Left renal cortex interstitium (tissue), 4 donors: ENCODE results near the gene STK24. TPM values are rescaled to one million over a fixed set of nuclear protein-coding genes. Genes with fewer than 3 reads are reported as not detected.

ENCODE experiments used
- DNase-seq, 4 donors: peaks; one replicate each; pipeline ENCODE4 v3.0.0-alpha.2; 2013; ENCODE audit warnings: low read depth in 4 of 4, low spot score in 2 of 4, missing footprints in 1 of 4
- polyA plus RNA-seq, 4 donors: library from polyadenylated mRNA; unstranded; fragments of 120-200 nt; gene quantifications; one replicate each; pipeline ENCODE4 v1.2.1, GENCODE V29; 2013; ENCODE audit not compliant: insufficient read length in 4 of 4

The STK24 gene
- polyA plus RNA-seq, 4 donors: 110 to 129 (median 115) TPM

DNA sequence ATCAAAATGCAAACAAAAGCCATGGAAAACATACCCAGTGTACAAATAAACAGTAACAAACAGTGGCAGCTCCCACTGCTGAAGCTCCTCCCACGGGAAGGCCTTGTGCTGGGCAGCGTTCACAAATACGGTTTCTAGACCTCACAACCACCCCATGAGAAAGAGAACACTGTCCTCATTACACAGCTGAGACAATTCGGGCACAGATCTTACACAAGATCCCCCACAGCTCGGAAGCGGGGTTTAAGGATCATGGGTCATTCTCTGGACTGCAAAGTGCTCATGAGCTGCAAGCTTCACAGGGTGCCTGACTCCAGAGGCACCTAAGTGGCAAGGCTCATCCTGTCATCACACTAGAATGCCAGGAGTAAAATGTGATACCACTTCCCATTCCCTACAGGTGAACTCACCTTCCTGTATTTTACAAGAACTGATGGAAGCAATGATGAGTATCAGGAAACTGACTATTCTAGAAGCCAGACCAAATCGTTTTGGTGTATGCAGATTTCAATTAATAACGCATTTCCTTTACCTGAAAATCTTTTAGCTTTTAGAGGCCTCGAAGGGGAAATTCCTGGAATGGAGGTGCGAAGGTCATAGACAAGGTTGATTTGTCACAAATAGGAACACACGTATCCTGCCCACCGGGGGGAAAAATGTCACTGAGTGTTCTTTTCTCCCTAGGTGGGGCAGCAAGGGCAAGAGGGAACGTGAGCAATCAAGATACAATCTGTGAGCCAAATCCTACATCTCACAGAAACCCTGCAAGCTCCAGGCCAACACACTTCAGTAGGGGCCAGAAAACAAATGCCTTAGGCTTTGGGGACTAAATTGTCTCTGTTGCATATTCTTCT, 41.2 kb downstream of the STK24 start:
- DNase-seq: no peak

DNA sequence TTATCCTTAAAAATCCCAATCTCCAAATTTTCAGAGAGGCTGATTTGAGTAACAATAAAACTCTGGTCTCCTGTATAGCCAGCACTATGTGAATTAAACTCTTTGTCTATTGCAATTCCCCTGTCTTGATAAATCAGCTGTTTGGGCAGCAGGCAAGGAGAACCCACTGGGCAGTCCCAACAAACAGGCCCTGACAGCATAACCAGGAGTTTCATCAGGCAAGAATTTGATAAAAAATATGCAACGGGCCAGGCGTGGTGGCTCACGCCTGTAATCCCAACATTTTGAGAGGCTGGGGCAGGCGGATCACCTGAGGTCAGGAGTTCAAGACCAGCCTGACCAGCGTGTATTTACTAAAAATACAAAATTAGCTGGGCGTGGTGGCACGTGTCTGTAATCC, 42.1 kb downstream of the STK24 start:
- DNase-seq: no peak

DNA sequence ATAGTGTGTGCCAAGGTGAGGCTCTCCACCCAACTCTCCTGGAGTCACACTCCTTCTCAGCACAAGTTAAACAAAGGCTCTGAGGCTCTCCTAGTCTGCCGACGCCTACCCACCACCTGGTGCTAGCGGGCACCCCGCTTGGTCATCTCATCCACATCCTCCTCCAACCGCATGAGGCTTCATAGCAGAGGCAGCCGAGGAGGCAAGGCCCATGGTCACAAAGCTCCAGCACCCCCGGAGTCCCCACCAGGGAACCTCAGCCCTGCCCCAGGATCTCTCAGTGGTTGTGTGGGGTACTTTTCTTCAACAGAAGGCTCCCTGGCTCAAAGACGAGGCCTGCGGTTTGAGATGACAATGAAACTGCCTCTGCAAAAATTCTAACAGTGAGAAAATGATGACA, 43.0 kb downstream of the STK24 start:
- no peak for DNase-seq

DNA sequence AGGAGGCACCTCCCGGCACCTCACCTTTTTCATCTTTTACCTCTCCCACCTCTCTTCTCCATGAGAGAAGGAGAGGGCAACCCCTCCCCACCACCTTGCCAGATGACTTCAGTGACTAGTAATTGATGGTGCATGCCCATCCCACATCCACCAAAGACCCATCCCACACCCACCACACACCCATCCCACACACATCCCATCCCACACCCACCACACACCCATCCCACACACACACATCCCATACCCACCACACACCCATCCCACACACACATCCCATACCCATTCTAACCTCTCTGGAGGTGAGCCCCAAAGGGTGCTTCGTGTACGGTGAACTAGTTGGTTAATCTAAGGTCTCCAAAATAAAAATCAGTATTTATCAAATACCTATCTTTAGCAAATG, 44.7 kb downstream of the STK24 start:
- no peak for DNase-seq

DNA sequence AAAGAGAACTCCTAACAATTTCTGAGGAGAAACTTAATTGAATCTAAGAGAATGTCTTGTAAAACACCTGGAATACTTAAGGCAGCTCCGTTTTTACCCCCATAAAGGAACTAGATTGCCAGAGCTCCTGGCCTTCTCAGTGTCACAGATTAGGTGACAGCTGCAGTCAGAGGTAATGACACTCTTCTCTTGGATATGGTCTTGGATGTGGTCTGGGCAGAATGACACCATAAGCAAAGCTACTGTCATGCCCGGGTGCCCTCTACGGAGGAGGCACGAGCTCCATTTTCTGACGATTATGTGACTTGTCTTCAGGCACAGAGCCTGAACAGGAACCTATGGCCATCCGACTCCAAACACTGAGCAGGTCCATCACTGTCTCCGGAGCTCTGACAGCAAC, 46.7 kb downstream of the STK24 start:
- no peak for DNase-seq

DNA sequence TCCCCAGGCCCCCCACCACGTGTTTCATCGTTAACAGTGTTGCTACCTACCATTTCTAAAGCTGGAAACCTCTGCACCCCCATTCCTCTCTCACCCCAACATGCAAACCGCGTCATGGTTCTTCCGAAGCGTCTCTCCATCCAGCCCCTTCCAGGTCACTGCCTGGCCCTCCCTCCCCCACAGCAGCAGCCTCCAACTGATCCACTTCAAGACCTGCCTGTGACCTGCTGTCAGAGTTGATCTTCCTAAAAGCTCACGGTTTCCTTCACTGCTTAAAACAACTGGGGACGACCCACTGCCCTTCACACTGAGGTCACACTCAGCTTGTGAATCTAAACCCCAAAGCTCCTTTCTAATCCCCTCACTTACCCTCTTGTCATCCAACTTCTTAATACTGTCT, 47.7 kb downstream of the STK24 start:
- DNase-seq: no peak

DNA sequence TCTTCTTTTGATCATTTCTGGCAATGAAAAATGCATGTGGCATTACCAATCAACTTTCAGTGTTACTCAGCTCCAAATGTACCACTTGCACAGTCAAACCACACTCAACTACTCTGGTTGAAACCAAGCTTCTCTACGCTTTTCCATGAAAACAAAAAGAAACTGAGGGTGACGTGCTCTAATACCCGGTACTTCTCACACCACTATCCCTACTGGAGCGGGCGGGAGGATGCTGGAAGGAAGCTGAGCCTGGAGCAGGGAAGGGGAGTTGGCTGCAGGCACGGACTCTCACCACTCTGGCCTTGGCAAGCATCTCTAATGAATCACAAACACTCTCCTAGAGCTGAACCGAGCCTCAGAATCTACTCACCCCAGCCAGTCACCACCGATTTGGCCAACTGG, 48.2 kb downstream of the STK24 start:
- no peak for DNase-seq

DNA sequence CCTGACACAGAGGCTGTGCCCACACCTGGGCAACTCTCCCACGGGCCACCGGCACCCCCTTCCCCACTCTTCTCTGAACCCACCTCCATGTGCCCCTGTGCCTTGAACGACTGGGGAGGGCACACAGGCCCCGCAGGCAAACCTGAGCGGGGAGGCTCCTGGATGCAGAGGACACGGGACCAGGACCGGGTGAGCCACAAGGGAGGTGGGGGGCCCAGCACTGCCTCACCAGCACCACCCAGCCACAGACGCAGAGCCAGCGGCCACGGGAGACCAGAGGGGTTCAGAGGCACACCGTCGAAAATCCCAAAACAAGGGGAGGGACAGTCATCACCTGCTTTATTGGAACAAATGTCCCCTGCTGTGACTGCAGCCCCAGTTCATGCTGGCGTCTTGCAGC, 49.4 kb downstream of the STK24 start:
- no peak for DNase-seq

DNA sequence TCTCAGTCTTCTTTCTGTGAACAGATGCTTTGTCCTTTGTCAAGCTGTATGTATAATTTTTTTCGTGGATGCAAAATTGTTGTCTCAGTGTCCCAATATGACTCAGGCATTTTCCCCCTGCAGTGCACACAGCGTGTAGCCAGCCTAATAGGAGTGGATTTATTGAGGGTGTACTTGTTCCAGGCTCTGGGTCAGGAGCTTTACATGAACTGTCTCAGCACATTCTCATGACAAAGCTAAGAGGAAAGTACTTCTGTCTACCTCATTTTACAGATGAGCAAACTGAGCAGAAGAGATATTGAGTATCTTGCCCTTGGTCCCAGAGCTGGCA, 50.8 kb downstream of the STK24 start:
- DNase-seq: no peak

DNA sequence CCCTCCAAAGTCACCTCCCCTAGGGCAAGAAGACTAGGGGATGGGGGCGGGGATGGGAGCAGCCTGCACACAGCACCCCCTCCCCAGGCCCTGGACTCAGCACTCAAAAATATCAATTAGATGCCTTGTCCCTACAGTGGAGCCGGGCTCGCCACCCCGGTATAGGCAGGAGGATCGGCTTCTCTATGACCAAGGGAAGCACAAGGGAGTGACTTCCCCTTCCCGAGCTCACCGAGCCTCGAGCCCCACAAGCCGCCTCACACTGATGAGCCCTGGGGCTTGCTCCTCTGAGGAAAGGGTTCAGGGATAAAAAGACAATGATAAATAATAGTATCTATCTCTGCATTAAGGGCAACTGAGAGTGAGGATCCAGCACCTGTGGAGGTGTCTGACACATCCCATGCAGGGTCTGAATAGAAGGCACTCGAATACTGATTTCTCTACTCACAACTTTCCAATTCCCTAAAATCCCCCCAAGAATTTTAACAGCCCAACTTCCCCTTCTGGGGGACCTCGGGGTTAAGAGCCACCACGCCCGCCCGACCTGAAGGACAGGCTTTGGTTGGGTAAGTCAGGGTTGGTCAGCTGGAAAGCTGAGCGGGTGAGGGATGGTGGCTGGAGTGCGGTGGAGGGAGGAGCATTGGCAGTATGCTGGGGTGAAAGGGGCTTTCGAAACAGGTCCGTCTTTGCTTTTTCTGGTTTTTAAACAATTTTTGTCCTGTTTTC, 51.3 kb downstream of the STK24 start:
- no peak for DNase-seq

DNA sequence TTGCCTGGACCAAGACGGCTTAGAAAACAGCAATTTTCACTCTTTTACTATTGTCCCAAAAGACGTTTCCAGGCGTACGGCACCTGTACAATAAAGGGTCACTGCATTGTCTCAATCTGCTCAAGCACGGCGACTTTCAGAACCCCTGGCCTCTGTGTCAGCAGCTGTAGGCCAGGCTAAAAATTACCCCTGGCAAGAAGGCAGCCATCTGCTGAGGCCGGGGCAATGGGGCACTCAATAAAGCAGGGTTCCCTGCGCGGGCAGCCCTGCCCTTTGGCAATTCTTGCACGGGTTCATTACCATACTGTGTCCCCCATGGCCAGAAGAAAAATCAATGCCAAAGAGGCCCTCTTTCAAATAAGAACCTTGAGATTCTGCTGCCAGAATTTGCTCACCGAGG, 52.1 kb downstream of the STK24 start:
- DNase-seq: no peak

DNA sequence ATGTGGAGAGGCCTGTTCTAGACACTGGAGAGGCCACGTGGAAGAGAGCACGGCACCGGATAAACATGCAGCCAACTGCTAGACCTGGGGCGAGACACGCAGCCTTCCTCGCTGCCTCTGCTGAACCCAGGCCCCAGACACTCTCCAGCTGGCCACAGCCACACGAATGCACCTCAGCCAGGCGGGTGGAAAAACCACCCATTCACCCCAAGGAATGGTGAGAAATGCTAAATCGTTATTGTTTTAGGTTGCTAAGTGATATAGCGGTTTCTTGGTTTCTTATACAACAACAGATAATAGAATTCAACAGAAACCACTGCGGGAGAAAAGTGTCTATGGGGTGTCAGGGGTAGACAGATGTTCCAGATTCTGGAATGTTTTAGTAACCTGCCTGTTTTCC, 52.5 kb downstream of the STK24 start:
- no peak for DNase-seq

DNA sequence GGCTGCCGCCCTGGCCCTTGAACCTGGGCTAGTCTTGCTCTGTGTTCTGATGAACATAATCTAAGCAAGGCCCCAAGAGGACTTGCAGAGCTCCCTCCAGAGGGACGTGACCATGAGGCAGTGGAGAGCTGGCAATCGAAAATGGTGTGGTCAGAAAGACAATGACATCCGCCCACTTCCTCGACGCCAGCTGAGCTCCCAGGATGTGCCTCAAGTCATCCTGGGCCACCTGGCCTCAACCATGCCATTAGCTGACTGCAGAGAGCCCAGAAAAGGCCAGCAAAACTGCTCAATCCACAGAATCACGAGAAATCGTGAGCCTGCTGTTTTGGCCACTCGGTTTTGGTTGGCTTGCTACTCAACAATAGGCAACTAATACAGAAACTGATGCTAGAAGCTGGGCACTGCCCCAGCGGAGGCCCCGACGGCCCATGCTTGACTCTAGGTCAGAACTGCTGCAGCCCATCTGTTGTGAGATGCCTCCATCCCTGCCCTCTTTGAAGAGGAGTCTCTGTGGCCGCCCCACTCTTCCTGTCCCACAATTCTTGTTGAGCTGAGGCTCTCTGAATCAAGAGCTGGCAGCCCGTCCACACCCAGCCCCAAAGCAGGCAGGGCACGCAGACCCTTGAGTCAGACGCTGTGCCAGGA, 53.3 kb downstream of the STK24 start:
- no peak for DNase-seq

DNA sequence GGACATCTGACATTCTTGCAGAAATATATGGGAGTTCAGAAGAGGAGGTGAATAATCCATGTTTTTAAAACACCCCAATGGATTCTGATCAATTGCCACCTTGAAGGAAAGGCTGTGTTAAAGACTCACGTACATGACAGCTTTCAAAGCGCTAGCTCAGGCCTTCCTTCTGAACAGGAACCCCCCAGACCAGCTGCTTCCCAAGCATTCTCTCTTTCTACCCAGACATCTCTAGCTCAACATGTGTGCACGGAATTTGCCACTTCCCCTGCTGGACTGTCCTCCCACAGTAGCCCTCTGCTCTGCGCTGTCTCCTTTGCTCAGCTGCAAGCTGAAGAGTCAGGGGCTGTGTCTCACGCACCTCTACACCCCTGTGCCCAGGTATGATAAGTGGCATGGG, 54.5 kb downstream of the STK24 start:
- no peak for DNase-seq

DNA sequence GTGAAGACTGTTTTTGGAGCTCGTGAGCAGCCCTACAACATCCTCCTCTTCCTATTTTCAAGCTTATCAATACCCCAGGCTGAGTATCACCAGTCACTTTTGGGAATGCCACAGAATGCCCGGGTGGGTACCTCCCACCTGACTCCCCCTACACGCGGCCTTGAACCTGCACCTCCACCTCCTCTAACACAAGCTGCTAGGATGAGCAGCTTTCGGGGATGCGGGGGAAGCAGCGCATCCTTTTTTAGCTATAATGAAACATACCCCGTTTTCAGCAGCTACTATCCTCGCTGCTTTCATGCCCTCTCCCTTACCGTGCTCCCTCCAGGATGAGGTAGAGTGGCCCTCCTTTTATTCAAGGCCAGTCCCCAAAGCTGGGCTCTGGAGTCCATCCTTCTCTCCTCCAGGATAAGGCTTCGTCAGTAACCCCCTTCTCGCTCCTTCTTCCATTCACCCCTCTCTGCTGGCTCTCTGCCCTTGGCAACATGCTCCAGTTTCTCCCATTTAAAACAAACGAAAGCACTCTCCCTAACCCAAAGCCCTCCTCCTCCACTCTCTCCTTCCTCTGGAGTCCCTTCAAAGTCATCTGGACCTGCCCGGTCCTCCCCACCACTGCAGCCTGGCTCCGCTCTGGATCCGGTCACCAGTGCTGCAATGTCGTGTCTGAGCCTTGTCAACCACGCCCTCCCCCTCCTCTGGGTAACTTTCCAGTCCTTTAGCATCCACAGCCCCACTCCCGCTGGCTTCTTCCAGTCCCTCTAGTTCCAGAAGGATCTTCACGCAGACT, 55.3 kb downstream of the STK24 start:
- no peak for DNase-seq

DNA sequence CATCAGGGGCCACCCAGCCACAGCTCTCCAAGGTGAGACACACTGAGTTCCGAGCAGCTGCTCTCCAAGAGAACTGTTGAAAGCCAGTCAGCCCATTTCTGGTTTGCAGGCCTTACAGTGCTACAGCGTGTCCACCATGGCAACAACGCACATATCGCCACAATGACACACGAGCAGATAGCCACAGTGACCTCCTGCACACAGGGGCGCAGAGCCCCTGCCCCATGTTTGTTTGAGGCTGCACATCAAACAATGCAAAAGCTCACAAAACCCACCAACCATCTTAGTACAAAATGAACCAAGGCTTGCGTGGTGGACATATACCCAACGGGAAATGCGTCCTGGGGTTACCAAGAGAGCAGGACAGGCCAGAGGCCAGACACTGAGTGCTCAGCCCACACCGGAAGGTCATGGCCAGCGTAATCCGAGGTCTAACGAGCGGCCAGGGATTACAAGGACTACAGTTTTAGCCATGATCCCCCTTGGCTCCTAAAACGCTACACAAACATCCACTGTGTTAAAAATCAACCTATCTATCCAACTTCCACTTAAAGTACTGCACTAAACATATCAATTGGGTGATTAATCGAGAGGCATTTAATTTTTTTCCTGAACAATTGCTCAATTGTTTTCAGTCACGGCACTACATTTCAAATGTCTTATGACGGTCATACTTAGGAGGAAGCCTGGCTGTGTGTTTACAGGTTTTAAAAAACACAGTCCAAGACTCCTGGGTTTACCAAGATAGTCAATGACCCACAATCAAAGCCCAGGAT, 56.0 kb downstream of the STK24 start:
- DNase-seq: no peak

DNA sequence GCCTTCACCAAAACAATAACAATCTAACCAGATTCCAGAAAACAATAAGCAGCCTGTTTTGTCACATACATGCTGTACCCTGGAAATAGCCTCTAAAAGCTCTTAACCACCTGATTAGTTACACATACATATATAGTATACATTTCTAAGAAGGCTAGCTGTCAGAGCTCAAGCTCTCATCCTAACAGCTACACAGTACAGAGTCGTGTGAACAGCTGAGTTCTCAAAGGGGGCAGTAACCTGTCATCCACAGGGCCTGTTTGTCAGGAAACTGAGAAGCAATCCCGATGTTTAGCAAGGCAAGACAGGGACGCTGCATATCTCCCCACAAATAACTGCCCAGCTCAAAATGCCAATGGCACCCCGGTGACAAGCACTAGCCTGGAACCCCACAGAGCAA, 56.9 kb downstream of the STK24 start:
- DNase-seq: no peak

DNA sequence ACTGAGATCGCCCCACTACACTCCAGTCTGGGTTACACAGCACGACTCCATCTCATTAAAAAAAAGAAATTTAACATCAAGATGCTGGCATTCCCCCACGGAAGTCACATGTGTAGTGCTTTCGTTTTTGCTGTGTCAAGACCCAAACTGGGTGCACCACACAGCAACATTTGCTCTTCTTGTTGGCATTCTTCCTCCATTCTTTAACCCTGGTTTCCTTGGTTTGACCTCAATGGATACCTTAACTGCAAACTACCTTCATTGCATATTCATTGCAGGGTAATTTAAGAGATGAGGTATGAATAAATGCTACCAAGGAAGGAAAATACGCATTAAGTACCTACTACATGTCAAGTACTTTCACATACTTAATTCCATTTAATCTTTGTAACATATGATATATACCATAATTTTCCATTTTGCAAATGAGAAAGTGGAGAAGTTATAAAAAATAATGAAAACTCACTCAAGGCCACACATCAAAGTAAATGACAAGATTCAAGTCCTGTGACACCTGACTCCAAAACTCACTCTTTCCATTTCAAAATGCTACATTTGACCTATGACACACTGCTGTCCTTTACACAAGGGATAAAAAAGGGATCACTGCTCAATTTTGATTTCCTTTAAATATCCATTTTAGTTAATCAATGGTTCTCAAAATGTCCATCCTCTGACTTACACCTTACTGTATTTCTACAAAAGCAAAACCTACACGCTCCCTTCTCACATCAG, 59.2 kb downstream of the STK24 start:
- no peak for DNase-seq

DNA sequence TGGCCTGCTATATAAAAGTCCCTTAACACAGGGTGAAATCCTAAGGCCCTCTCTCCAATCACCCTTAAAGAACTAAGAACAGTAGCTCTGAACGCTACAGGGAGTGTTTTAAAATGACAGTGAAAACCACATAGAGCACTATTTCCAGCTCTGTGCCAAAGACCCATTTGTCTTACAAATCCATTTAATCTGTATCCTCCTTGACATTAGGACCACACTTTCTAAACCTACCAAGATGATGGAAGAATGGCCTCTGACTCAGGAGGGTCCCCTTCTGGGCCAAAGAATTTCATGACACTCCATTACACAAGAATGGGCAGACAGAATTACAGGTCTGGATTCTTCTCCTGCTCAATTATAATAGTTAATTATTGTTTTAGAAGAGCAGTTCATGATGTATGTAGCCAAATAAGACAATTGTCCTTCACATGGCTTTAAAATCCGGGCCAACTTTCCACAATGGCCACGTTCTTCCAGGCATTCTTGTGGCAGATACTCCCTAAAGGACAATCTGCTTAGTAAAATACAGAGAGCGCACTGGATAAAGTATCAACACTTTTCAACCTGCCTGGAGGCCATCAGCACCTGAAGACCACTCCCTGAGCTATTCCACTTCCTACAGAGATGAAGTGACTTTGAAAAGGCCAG, 61.0 kb downstream of the STK24 start:
- no peak for DNase-seq
